ENCODE results near the gene SYNE1.
A peak's percentile ranks its signal among the peaks of the same experiment; 100 is the strongest.

Gene SYNE1

DNA sequence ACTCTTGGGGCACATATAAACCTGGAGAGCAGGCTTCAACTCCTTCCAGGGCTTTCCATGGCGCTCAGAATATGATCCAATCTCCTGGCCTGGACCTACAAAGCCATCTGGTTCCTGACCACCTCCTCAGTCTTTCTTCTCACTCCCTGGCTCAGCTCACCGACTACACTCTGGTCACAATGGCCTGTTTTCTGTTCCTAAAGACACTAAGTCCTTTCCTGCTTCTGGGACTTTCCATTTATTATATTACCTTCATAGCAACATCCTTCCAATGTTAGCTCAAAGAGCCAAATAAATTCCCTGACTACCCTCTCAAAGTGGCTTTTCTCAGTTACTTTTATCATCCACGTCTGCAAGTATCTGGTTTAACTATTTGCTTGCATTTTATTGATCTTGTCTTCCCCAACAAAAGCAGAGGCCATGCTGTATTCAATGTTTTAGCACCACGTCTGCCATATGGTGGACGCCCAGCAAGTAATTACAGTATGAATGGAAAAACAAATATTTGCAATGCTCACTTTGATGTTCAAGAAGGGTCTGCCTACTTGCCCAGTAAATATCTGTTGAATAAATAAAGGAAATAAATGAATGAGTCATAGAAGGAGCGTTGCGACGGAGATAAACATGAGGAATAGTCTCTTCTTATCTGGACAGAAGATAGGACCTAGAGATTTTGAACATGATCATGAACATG, 501.3 kb downstream of the SYNE1 start:
- DNase-seq (ENCODE audit: low spot score), result peak; percentile 43

DNA sequence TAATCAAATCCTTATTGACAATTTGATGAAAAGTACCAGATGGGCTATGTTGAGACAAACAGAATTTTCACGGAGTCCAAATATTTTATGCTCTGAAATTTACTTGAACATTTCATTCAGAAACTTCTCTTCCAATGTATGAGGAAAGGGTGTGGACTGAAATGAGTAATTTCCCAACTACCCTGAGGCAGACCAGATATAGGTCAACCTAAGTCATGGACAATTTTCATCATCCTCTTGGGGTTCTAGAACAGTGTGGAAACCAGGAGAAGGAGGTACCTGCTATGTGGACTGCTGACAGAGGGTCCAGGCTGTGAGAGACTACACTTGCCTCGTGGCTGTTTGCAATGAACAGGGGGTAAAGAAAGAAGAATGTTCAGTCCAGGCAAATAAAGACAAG, 506.7 kb downstream of the SYNE1 start:
- DNase-seq (ENCODE audit: low spot score), result no peak

DNA sequence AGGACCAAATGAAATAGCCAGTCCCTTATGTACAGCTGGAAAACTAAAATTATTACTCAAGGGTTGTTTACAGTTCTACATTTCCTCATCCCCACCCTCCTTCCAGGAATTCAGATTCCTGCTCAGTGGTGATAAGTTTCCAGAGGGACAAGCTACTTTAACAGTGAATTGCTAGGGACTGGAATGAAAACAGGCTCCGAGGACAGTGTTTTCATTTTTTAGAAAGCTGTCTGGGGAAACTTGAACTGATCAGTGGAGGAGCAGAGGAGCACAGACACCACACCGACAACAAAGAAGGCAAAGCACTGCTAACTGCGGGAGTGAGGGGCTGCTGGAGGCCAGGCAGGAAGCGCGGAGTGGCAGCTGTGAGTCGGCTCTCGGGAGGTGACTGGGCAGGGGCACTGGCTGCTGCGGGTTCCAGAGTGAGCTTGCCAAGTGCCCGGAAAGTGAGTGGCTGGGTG, 507.4 kb downstream of the SYNE1 start:
- peak; percentile 35 for DNase-seq (ENCODE audit: low spot score)

DNA sequence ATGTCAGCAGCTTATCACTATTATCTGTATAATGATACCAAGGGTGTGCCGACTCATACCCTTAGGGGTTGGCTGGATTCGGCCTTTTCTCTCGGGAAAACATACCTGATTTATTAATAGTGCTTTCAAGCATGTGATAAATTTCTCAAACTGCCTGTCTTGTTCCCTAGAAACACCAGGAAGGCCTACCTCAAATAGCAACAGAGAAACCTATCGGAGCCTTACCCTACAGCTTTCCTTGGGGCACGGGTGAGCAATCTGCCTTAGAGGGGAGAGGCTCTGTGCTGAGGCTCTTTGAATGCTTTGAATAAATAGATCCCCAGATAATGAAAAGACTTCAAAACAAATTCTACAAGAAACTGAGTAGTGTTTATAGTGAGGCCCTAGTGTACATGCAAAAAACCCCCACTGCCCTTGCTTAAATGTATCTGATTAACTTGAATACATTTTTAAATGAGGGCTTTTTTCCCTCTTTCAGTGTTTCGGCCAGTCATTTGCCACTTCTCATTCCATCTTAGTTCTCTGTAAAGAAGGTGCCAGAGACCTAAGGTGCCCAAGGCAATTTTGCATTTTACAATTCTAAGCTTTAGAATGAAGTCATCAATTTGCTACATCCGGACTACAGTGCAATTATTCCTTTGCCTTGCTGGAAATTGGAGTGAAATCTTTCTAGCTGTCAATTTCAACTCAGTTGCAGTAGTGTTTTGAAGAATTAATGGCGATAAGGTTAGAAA, 509.6 kb downstream of the SYNE1 start:
- no peak for DNase-seq (ENCODE audit: low spot score)

DNA sequence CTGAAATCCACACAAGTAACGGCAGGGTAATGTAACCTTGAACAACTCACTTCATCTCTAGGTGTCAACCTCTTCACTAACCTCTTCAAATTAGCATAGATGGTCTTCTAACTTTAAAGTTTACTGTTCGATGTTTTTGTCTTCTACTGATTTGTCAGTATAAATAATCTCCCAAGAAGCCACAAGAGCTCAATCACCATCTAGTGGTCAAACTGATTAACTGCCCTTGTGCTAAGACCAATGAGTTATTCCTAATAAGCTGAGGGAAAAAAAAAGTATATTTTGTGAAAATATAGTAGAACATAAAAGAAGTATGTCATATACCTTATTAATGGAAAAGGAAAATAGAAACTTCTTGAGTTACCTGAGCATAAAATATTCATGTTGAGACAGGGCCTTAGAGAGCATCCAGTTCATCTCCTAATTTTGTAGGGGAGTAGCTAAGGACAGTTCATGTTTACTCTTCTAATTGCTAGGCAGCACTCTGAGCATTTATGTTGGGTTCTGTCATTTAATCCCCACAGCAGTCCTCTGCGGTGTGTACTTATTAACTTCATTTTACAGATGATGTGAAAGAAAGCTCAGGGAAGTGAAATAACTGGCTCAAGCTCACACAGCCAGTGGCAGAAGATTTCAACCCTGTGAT, 512.6 kb downstream of the SYNE1 start:
- peak; percentile 60 for DNase-seq (ENCODE audit: low spot score)

DNA sequence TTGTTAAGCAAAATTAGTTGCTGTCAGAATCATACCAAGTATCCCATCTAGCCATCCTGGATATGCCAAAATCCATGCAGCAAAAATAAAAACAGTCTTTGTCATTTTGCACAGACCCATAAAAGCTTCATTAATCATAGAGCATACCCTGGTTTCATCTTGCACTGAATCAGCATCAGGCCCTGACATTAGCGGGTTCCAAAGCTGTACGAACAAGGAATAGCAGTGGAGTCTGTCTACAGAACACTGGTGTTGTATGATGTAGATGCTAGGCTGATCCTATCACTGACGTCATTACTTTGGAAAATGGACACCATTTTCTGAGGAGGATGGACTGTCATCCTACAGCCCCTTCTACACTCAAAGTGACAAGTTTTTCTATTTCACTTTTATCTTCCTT, 514.1 kb downstream of the SYNE1 start:
- no peak for DNase-seq (ENCODE audit: low spot score)

DNA sequence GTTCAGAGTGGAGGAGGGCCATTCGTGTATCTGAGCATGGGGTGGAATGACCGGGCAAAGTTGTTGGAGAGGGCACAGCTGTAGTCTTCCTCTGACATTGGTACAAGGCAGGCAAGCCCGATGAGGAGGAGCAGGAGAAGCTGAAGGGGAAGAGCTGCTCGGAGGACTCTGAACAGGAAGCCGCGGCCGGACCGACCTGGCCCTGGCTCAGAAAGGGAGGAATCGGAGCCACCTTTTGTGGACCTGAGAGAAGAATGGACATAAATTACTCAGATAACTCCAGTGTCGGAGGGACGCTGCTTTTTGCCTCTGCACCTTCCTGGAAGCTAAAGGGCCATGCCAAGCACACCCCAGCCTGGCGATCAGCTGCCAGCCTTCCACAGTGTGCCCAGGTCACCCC, 514.7 kb downstream of the SYNE1 start:
- no peak for DNase-seq (ENCODE audit: low spot score)

DNA sequence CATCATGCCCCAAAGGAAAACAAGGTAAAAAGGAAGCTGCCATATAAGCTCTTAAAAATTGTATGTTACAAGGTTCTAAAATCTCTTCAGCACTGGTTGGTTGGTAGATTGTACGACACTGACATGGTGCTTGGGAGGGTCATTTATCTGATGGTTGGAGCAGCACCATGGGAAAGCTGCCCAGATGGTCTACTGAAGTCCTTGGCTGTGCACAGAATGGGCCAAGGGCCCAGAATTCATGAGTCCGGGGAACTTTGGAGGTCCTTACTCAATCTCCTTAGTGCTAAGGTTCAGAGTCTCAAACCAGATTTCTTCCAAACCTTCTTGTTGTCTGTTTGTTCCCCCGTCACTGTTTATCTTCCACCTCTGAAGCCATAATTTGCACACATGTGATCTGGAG, 515.3 kb downstream of the SYNE1 start:
- DNase-seq (ENCODE audit: low spot score), result no peak

DNA sequence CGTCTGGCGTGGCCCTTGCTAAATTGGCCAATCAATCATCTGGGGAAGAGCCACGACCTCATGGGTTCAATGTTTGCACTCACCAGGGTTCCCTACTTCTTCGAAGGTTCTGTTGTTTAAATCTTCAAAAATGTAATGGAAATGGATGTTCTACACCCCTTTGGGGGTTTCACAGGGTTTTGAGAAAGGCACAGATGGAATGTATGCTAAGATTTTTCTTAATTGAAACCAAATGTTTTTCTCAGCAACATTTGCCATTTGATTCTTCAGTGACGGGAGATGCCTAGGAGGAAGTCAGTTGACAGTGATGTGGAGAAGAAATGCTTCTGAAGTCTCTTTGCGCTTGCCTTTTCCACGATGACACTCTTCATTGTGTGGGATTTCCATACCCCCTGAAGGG, 517.3 kb downstream of the SYNE1 start:
- no peak for DNase-seq (ENCODE audit: low spot score)

DNA sequence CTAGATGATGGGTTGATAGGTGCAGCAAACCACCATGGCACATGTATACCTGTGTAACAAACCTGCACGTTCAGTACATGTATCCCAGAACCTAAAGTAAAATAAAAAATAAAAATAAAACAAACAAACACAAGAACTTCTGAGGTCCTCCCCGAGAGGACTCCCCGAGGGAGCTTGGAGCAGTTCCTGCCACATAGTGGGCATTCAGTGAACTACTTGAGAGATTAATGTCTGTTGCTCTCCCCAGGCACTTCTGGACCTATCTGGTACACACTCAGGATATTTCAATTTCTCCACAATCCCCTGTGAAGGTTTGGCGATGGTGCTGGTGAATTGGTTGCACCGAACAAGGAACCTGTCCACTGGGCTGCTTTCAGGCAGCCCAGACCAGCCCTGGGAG, 518.5 kb downstream of the SYNE1 start:
- no peak for DNase-seq (ENCODE audit: low spot score)

DNA sequence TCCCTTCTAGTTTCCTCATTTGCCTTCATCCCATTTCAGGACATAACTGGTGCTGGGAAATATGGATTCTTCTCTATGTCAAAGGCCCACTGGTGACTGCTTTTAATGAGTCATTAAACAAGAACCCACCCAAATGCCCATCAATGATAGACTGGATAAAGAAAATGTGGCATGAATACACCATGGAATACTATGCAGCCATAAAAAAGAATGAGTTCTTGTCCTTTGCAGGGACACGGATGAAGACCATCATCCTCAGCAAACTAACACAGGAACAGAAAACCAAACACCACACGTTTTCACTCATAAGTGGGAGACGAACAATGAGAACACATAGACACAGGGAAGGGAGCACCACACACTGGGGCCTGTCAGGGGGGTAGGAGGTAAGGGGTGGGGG, 518.9 kb downstream of the SYNE1 start:
- DNase-seq (ENCODE audit: low spot score), result no peak

DNA sequence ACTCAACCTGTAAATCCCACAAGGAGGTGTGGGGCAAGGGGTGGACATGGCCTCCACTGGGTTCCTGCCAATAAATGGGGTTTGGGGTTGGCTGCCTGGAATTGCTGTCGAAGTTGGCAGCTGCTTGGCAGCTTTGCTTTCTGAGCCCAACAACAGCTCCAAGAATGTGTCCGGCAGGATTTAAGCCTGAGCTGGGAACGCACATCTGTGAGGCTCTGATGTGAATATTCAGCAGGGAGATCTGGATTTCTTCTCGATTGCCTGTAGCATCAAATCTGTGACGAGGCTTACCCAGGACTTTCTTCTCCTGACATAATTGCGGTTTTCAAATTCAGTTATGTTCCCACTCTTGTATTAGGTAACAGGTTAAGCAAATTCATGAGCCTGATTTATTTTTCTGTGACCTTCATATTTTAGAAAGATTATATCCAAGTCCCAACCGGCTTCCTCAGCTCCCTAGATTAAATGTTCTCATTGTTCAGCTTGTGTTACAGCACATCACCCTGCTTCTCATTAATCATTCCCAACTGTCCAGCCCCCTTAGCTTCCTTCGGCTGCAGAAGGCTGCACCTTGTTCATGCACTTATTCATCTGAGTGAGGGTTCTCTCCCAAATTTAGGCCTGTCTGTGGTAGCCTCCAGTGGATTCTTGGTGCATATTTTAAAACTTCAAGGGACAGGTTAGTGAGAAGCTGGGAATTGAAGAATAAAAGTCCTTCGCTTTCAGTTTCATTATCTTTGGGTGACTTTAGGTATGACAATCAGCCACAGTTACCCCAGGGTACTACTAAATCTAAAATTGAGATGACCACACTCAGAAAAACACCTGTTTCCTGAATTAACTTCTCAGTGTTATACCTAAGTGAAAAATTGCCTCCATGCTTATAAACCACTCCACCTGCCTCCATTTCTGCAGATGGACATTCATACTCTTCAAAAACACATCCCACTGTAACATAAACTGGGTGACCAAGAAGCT, 519.7 kb downstream of the SYNE1 start:
- DNase-seq (ENCODE audit: low spot score), result no peak

DNA sequence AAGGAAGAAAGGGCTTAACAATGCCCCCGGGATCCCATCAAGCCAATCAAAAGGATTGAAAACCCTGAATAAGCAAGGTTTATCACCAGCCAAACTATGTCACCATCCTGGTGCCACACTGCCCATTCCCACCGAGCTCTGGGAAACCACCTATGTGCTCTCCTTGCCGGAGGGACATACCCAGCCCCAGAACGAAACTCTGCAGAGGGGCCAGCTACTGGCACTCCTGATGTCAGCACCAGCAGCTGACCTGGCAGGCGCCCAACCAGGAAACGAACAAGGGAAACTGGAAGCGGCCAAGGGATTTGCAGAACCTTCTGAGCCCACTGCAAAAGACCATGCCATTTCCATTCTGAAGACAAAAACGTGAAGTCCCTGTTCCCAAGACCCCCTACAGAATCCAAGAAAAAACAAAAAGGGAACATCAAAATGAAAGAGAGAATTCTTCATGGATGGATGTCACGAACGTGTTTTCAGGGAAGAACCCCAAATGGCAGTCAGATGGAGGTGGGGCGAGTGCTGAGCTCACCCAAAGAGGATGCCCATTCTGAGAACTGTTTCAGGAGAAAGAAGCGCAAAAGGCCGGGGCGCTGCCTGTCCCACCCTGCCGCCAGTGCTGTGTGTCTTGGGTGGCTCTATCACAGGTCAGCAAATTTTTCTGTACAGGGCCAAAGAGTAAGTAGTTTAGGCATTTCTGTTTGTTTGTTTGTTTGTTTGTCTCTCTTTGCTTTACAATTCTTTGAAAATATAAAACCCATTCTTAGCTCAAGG, 524.5 kb downstream of the SYNE1 start:
- DNase-seq (ENCODE audit: low spot score), result no peak

DNA sequence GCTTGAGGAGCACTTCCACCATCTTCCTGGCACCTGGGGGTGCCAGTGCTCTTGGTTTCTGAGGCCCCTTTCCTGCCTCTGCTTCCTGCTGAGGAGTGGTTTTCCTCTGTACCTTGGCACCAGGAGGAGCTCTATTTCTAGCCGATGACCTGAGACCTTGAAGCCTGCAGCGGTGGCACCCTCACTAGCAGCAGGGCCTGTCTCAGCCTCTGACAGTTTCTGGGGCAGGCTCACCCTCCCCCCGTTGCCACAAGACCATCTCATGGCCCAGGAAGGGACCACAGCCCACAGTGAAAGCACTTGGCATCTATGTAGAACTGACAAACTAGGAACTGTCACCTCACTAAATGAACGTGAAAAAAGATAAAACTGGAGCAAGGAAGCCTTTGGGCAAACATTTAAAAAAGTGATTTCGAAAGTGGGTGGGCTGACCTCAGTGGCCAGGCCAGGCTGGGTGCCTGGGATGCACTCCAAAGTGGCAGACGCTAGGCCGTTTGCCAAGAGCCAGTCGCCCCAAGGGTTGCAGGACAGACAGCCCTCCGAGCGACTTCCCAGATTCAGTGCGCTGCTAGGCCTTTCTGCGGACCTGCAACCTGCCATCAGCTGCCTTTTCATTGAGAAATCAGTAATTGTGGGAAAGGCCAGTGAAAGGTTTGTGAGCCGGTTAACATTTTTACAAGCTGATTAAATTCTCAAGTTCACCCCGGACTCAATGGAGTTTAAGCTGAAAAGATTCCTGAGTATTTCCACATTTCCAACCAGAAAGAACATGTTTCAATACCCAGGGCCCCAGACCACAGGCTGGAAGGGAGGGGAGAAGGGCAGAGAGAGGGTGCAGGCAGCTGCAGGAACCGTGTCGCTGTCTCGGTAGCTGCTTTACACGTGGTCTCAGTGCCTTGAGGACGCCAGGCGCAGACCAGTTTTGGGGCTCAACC, 526.0 kb downstream of the SYNE1 start:
- DNase-seq (ENCODE audit: low spot score), result no peak

DNA sequence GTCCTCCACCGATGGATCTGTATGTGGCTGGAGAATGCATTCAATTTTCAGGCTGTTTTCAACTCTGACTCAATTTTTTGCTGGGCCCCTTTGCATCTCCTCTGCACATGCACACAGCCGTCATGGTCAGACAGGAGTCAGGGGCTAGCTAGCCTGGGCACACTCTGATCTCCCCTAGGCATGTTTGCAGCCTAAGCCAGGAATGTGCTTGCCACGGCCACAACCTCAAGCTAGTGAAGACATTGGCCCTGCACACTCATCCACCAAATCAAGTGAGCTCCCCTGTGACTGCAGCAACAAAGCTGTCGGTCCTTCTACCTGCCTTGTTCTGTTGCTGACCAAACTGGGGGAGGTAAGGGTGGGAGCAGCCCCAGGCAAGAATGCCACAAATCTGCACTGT, 529.2 kb downstream of the SYNE1 start:
- no peak for DNase-seq (ENCODE audit: low spot score)

DNA sequence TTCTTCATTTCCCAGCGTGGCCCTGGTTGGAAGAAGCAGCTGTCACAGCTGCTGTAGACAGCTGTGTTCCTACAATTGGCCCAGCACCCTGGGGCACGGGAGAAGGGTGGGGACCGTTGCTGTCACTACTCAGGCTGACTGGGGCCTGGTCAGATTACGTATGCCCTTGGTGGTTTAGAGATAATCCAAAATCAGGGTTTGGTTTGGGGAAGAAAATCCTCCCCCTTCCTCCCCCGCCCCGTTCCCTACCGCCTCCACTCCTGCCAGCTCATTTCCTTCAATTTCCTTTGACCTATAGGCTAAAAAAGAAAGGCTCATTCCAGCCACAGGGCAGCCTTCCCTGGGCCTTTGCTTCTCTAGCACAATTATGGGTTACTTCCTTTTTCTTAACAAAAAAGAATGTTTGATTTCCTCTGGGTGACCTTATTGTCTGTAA, 537.0 kb downstream of the SYNE1 start:
- no peak for DNase-seq (ENCODE audit: low spot score)

DNA sequence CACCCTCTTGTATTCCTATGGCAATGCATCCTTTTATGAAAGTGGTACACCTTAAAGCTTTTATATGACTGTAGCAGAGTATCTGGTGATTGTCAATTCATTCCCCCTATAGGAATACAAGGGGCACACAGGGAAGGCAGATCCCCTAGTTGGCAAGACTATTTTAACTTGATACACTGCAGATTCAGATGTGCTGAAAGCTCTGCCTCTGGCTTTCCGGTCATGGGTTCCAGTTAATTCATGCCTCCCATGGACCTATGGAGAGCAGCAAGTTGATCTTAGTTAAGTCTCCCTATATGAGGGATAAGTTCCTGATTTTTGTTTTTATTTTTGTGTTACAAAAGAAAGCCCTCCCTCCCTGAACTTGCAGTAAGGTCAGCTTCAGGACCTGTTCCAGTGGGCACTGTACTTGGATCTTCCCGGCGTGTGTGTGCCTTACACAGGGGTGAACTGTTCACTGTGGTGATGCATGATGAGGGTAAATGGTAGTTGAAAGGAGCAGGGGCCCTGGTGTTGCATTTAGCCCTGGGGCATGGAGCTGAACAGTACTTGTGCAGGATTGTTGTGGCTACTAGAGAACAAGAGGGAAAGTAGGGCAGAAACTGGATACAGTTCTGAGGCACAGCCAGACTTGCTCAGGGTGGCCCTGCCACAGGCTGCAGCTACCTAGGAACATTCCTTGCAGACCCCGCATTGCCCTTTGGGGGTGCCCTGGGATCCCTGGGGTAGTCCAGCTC, 537.5 kb downstream of the SYNE1 start:
- no peak for DNase-seq (ENCODE audit: low spot score)

DNA sequence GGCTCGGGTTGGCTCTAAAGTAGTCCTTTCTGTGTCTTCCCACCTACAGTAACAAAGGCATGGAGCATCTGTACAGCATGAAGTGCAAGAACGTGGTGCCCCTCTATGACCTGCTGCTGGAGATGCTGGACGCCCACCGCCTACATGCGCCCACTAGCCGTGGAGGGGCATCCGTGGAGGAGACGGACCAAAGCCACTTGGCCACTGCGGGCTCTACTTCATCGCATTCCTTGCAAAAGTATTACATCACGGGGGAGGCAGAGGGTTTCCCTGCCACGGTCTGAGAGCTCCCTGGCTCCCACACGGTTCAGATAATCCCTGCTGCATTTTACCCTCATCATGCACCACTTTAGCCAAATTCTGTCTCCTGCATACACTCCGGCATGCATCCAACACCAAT, 538.5 kb downstream of the SYNE1 start:
- no peak for DNase-seq (ENCODE audit: low spot score)

DNA sequence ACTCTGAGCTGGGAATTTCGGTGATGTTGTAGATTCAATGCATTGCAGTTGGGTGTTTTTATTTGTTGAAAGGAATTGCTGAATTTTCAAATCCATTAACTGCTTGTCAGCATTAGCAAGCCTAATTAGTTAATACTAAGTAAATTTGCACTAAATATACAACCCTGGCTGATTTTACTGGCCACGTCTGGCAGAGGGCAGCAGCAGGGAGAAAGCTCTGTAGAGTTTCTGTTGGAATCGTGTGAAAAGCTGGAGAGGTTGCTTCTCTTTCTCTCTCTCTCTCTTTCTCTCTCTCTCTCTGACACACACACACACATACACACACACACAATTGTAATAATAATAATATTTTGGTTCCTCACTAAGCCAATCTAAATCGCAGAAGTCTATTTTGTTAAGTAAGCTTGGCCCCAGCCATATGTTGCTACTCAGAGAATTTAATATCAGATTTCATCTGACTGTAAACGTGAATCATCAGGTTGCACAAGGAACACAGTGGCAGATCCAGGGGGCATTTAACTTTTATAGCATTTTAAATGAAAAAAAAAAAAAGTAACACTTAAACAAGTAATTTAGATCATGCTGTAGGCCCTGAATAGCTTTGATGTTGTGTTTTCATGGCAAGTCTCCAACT, 540.2 kb downstream of the SYNE1 start:
- DNase-seq (ENCODE audit: low spot score), result no peak

Measured in HuH-7 (cell line).